Erythroblast (primary cell): Measurements from ENCODE around the gene PTPRM.

Source experiments
- GATA1 ChIP-seq: IDR thresholded peaks from 2 replicates; pipeline ENCODE4 v1.6.1; 2011; ENCODE audit warnings: low read depth, mild to moderate bottlenecking, control low read depth, low read length, moderate library complexity
- POLR2A ChIP-seq: IDR thresholded peaks from 2 replicates; pipeline ENCODE4 v1.6.1; 2011; ENCODE audit warnings: mild to moderate bottlenecking, low read length

DNA sequence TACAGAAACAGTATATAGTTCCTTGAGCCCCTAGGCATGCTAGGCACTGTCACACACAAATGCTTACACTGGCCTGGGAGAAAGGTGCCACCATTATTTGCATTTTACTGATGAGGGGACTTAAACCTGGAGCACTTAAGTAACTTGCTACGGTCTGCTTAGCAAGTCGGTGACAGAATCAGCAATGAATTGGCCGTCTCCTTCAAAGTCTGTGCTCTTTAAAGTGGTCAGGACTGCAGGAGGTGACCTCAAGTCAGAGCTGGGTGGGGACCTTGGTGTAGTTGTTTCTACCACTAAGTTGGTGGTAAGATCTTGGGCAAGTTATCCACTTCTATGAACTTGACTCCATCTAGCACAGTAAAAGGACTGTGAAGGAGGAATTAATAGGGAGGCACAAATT is 34.8 kb downstream of the PTPRM start:
- TF ChIP-seq POLR2A (no peak), GATA1 (no peak)
